Liver (tissue), 3 donors: ENCODE data around the gene COPA.

Source experiments
- FOXA1 ChIP-seq: IDR thresholded peaks from 2 replicates; pipeline ENCODE4 v1.6.1; 2016; ENCODE audit warnings: antibody characterized with exemption
- JUND ChIP-seq, 2 donors: IDR thresholded peaks; 2 replicates each; pipeline ENCODE4 v1.6.1; 2016; ENCODE audit warnings: antibody characterized with exemption in 2 of 2
- TF ChIP-seq, protein P1 (sequence below): fragments of 150-350 bp; IDR thresholded peaks from 2 replicates; pipeline ENCODE4 v1.5.1; 2017; ENCODE audit warnings: improper control_type of control experiment, low read depth, low read length; ENCODE audit not compliant: missing input control
- TF ChIP-seq, protein P2 (sequence below): IDR thresholded peaks from 2 replicates; pipeline ENCODE4 v1.6.1; 2016; ENCODE audit warnings: antibody characterized with exemption
- TF ChIP-seq, protein P3 (sequence below): IDR thresholded peaks from 2 replicates; pipeline ENCODE4 v1.6.1; 2016; ENCODE audit warnings: antibody characterized with exemption
- TF ChIP-seq, protein P4 (sequence below): IDR thresholded peaks from 2 replicates; pipeline ENCODE4 v1.6.1; 2016; ENCODE audit warnings: antibody characterized with exemption, mild to moderate bottlenecking
- donor health status: healthy.
- donor health status: healthy.

DNA sequence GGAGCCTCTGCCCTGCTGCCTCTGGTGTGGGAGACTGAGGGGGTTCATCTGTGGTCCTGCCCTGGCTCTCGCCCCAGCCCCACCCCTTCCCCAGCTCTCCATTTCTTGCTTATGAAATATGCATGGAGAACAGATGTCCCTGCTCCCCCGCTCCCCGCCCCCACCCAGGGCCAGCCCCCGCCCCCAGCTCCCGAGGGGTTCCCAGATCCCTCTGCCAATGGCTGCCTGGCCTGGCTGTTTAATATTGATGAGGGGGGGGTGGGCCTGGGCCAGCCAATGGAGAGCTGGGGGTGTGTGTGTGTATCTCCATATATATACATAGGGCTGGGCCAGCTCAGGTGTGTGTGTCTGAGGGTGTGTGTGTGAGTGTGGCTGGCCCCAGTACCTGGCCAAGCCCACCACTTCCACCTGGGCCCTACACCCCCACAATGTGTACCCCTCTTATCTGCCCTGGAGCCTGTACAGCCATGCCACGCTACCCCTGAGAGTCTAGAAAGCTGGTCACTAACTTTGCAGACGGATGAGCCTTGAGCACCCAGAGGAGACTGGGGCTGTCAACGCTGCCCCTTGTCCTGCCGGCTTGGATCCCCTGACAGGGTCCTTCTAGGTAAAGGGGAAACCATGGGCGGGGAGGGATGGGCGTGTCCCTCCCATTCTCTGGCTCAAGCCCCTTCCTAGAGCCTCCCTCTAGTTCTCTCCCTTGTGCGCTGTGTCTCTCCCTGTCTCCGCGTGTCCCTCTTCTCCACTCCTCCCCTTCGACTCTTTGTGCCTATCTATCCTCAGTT is 23.9 kb upstream of the COPA start, which contains the start of gene NHLH1:
- TF ChIP-seq, protein P1, sequence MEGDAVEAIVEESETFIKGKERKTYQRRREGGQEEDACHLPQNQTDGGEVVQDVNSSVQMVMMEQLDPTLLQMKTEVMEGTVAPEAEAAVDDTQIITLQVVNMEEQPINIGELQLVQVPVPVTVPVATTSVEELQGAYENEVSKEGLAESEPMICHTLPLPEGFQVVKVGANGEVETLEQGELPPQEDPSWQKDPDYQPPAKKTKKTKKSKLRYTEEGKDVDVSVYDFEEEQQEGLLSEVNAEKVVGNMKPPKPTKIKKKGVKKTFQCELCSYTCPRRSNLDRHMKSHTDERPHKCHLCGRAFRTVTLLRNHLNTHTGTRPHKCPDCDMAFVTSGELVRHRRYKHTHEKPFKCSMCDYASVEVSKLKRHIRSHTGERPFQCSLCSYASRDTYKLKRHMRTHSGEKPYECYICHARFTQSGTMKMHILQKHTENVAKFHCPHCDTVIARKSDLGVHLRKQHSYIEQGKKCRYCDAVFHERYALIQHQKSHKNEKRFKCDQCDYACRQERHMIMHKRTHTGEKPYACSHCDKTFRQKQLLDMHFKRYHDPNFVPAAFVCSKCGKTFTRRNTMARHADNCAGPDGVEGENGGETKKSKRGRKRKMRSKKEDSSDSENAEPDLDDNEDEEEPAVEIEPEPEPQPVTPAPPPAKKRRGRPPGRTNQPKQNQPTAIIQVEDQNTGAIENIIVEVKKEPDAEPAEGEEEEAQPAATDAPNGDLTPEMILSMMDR: no peak
- TF ChIP-seq, protein P2, sequence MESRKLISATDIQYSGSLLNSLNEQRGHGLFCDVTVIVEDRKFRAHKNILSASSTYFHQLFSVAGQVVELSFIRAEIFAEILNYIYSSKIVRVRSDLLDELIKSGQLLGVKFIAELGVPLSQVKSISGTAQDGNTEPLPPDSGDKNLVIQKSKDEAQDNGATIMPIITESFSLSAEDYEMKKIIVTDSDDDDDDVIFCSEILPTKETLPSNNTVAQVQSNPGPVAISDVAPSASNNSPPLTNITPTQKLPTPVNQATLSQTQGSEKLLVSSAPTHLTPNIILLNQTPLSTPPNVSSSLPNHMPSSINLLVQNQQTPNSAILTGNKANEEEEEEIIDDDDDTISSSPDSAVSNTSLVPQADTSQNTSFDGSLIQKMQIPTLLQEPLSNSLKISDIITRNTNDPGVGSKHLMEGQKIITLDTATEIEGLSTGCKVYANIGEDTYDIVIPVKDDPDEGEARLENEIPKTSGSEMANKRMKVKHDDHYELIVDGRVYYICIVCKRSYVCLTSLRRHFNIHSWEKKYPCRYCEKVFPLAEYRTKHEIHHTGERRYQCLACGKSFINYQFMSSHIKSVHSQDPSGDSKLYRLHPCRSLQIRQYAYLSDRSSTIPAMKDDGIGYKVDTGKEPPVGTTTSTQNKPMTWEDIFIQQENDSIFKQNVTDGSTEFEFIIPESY: no peak
- TF ChIP-seq, protein P3, sequence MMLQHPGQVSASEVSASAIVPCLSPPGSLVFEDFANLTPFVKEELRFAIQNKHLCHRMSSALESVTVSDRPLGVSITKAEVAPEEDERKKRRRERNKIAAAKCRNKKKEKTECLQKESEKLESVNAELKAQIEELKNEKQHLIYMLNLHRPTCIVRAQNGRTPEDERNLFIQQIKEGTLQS: no peak
- no peak for TF ChIP-seq FOXA1
- TF ChIP-seq, protein P4, sequence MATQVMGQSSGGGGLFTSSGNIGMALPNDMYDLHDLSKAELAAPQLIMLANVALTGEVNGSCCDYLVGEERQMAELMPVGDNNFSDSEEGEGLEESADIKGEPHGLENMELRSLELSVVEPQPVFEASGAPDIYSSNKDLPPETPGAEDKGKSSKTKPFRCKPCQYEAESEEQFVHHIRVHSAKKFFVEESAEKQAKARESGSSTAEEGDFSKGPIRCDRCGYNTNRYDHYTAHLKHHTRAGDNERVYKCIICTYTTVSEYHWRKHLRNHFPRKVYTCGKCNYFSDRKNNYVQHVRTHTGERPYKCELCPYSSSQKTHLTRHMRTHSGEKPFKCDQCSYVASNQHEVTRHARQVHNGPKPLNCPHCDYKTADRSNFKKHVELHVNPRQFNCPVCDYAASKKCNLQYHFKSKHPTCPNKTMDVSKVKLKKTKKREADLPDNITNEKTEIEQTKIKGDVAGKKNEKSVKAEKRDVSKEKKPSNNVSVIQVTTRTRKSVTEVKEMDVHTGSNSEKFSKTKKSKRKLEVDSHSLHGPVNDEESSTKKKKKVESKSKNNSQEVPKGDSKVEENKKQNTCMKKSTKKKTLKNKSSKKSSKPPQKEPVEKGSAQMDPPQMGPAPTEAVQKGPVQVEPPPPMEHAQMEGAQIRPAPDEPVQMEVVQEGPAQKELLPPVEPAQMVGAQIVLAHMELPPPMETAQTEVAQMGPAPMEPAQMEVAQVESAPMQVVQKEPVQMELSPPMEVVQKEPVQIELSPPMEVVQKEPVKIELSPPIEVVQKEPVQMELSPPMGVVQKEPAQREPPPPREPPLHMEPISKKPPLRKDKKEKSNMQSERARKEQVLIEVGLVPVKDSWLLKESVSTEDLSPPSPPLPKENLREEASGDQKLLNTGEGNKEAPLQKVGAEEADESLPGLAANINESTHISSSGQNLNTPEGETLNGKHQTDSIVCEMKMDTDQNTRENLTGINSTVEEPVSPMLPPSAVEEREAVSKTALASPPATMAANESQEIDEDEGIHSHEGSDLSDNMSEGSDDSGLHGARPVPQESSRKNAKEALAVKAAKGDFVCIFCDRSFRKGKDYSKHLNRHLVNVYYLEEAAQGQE: no peak
- TF ChIP-seq JUND (IDR thresholded peaks at IDR 0.05): no peak
